IPS-20b (cell line): ENCODE results near the gene SLC8A1.

Source experiments
- H3K27ac ChIP-seq: one replicate; pipeline ENCODE4 v1.5.1; 2013; ENCODE audit warnings: low read length
- H3K27me3 ChIP-seq: 2 replicates; pipeline ENCODE4 v1.6.1; 2013; ENCODE audit warnings: mild to moderate bottlenecking, low read length, inconsistent platforms; ENCODE audit not compliant: insufficient read depth
- H3K36me3 ChIP-seq: 2 replicates; pipeline ENCODE4 v1.6.1; 2013; ENCODE audit warnings: low read depth, mild to moderate bottlenecking, inconsistent platforms, low read length, moderate library complexity; ENCODE audit not compliant: insufficient read depth
- H3K4me1 ChIP-seq: 2 replicates; pipeline ENCODE4 v1.6.1; 2013; ENCODE audit warnings: mild to moderate bottlenecking, control low read depth, inconsistent platforms, low read length, moderate library complexity; ENCODE audit not compliant: insufficient read depth
- H3K4me3 ChIP-seq: 2 replicates; pipeline ENCODE4 v1.5.1; 2013; ENCODE audit warnings: mild to moderate bottlenecking, low read length, inconsistent platforms
- H3K9ac ChIP-seq: 2 replicates; pipeline ENCODE4 v1.6.1; 2013; ENCODE audit warnings: low read depth, mild to moderate bottlenecking, inconsistent platforms, low read length, moderate library complexity
- H3K9me3 ChIP-seq: 2 replicates; pipeline ENCODE4 v1.6.1; 2013; ENCODE audit warnings: mild to moderate bottlenecking, low read depth, low read length, inconsistent platforms; ENCODE audit not compliant: insufficient read depth

Gene SLC8A1

DNA sequence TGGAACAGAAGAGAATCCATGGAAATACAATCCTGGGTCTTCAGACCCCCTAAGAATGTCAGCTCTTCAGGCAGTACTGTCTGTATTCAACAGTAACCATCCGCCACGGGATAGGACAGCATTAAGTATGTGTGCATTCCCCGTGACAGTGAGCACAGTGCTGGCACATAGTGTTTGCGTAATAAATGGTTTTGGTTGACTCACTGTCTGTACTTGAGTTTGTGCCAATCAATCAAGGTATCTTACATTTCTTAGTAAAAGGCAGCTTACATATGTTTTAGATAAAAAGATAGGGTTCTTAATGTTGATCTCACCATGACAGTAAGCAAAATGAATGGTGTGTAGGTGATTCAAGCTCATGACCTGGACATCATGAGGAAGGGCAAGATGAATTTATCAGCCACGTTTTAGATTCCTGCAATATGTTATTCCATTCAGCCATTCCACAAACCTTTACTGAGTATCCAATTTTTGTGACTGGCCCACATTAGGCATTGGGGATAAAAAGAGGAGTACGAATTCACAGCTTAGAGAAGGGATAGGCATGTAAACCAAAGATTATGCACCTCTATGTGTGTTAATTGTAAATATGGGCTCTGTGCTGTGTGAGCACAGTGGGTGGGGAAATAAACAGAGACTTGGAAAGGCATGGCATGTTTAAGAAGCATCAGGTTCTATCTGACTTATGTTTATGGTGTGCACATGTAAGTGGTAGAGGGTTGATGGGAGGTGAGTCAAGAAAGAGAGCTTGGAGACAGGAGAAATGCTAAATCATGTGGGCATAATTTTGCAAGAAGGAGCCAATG, 258.8 kb downstream of the SLC8A1 start:
- no peak overlapping the region for H3K27ac ChIP-seq
- H3K4me3 ChIP-seq = no peak overlapping the region
- no peaks in the 10 kb centered on the region for H3K9me3 ChIP-seq
- H3K9ac ChIP-seq = no peak overlapping the region
- H3K36me3 ChIP-seq = no peaks in the 10 kb centered on the region
- H3K4me1 ChIP-seq = peaks cover 7% of the 10 kb centered on the region; the same call in 1 of the 2 replicates
- no peaks in the 10 kb centered on the region for H3K27me3 ChIP-seq

DNA sequence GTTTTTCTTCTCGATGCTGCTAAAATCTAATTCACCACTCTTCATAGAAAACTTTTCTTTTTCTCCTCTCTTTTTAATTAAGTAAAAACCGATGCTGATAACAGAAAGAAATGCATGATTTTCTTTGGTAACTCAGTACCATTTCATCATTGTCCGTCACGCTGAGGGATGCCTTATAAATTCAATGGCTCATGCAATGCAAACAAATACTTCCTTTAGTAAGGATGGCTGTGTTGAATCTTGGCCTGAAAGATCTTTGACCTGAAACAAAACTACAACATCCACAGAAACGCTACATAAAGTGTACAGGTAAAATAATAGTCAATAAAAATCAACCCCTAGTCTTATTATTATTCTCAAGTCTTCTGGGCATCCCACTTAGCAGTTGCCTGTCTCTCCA, 261.4 kb downstream of the SLC8A1 start:
- H3K27me3 ChIP-seq = no peaks in the 10 kb centered on the region
- no peak overlapping the region for H3K9ac ChIP-seq
- H3K36me3 ChIP-seq = no peaks in the 10 kb centered on the region
- peaks cover 7% of the 10 kb centered on the region; the same call in 1 of the 2 replicates for H3K4me1 ChIP-seq
- H3K27ac ChIP-seq = no peak overlapping the region
- H3K4me3 ChIP-seq = no peak overlapping the region
- H3K9me3 ChIP-seq = no peaks in the 10 kb centered on the region

DNA sequence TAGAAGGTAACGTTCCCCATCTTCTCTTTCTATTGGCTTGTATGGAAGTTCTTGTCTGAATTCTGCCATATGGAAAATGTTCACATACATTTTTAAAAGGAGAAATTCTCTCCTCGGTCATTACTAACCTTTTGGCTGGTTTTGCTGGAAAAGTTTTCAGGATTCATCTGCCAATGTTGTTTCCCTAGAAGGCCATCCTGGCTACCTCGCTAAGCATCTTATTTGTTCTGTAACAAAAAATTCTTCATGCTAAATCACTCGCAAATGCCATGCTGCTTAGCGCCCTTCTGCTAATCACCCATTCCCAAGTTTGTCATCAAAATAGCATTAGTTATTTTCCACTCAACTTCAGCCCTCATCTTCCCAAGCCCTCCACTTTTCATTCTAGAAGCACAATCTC, 262.0 kb downstream of the SLC8A1 start:
- H3K36me3 ChIP-seq = no peaks in the 10 kb centered on the region

DNA sequence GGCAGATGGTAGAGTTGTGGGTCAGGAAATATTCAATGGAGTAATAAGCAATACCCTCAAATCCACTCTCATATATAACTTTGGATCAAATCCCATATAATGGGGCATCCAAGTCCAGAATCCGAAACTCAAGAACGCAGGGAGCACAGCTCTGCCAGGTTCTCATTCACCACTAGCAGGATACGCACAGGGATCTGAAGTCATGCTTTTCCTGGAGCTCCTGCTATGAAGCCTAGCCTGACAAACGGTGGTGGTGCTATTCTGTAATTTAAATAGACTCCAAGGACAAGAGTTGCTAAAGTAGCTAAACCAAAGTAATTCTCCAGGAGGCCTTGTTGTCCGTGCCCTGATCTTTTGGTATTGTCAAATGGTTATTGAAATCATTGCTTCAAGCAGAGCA, 264.8 kb downstream of the SLC8A1 start:
- H3K9ac ChIP-seq = no peak overlapping the region
- H3K4me3 ChIP-seq = no peak overlapping the region
- H3K27me3 ChIP-seq = no peaks in the 10 kb centered on the region
- H3K27ac ChIP-seq = no peak overlapping the region
- no peaks in the 10 kb centered on the region for H3K9me3 ChIP-seq
- no peaks in the 10 kb centered on the region for H3K36me3 ChIP-seq
- H3K4me1 ChIP-seq = peaks cover 7% of the 10 kb centered on the region; the same call in 1 of the 2 replicates

More for the DNA sequence above, 262.0 kb downstream of the SLC8A1 start:
- H3K9ac ChIP-seq = no peak overlapping the region
- H3K27me3 ChIP-seq = no peaks in the 10 kb centered on the region
- no peak overlapping the region for H3K4me3 ChIP-seq
- H3K9me3 ChIP-seq = no peaks in the 10 kb centered on the region
- no peak overlapping the region for H3K27ac ChIP-seq
- H3K4me1 ChIP-seq = peaks cover 7% of the 10 kb centered on the region; the same call in 1 of the 2 replicates

DNA sequence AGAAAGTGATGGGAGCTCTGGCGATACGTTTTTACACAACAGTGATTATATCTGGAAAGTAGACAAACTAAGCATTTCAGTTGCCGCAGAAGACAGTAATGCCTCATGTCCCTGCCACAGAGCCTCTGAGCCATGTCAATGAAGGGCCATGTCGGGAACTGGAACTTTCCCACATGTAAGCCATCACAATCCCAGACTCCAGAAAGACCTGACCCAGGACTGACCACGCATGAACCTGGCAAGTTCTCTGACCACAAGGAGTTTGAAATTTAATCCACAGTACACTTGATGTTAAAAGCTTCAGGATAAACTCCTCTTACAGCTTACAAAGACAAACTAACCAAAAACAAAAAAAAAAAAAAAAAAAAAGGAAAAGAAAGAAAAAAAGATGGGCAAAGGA, 267.3 kb downstream of the SLC8A1 start:
- Histone ChIP-seq H3K9me3 (no peaks in the 10 kb centered on the region), H3K36me3 (no peaks in the 10 kb centered on the region), H3K4me1 (no peaks in the 10 kb centered on the region), H3K27me3 (no peaks in the 10 kb centered on the region), H3K27ac (no peak overlapping the region), H3K9ac (no peak overlapping the region), H3K4me3 (no peak overlapping the region)

DNA sequence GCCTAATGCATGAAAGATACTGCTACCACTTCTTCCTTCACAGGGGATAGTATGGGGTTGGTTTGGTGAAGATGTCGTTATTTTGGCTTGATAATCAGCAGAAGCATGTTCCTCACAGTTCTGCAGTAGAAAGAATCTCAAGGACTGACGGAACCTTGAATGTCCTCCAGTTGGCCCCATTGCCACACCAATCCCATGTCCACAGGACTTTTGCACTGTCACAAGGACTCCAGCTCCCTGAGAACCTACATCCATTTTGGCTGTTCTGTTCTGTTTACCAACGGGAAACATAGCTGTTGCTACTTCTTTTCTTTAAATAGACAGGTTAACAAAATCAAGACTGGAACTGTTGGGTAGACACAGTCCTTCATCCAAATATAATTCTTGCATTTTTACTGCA, 270.0 kb downstream of the SLC8A1 start:
- Histone ChIP-seq H3K36me3 (no peaks in the 10 kb centered on the region), H3K9ac (no peak overlapping the region), H3K4me1 (no peaks in the 10 kb centered on the region), H3K27ac (no peak overlapping the region), H3K27me3 (no peaks in the 10 kb centered on the region), H3K4me3 (no peak overlapping the region), H3K9me3 (no peaks in the 10 kb centered on the region)

DNA sequence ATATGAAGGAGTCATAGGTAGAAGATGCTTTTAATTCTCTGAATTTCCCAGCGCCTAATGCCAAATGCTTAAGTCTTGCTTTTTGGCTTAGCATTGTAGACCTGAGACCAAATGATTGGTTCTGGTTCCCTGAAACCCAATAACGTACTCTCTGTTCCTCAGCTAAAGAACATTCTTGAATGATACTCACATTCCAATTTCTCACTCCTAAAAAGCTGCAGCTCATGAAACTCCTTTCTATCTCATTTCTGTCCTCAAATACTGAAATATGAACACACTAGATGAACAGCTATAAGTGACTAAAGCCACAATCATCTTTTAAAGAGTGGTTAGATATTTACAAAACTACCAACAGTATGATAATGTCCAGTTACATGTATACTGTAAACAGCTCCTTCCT, 272.1 kb downstream of the SLC8A1 start:
- H3K9ac ChIP-seq = no peak overlapping the region
- H3K9me3 ChIP-seq = no peaks in the 10 kb centered on the region
- H3K4me3 ChIP-seq = no peak overlapping the region
- no peaks in the 10 kb centered on the region for H3K27me3 ChIP-seq
- no peaks in the 10 kb centered on the region for H3K4me1 ChIP-seq
- no peaks in the 10 kb centered on the region for H3K36me3 ChIP-seq
- H3K27ac ChIP-seq = no peak overlapping the region

DNA sequence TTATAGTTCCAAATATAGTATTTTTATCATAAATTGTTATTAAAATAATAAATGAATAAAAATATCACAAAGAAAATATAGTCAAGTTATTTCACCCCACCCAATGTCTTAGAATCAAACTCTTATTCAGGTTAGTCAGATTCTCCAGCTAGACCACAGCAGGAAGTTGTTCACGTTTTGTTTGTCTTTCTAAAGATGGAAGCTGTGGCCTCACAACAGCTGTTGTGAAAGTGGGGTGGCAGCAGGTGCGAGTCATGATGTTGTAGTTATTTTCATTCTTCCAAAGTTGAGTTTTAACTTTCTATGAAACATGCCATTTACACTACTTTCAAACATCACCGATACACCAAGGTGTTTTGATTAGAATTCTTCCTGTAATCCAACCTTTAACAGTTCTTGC, 272.9 kb downstream of the SLC8A1 start:
- H3K27me3 ChIP-seq = no peaks in the 10 kb centered on the region
- H3K27ac ChIP-seq = no peak overlapping the region
- H3K4me3 ChIP-seq = no peak overlapping the region
- H3K9ac ChIP-seq = no peak overlapping the region
- no peaks in the 10 kb centered on the region for H3K9me3 ChIP-seq
- H3K36me3 ChIP-seq = no peaks in the 10 kb centered on the region
- no peaks in the 10 kb centered on the region for H3K4me1 ChIP-seq

DNA sequence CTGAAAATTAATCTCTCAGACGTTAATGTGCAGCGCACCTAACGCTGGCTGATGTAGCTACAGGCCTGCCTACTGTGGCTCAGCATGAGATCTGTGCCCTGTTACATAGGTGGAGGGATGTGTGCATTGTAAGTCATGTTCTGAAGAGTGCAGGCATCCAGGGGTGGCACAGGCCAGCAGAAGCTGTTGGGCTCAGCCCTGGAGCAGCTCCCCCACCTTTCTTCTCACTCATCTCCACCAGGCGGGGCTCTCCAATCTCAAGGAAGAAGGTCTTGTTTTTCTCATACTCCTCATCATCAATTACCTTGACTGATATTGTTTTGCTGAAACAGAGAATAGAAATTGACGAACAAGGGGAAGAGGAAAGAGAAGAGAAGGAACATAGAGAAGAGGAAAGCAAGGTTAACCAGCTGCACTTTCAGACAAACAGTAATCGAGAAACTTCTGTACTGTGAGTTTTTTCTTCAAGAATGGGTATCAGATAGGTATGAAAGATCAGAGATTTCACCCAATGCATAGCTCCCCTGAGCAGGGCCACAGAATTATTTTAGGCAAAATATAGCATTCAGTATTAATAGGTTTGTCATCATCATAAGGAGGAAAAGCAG, 273.6 kb downstream of the SLC8A1 start:
- Histone ChIP-seq H3K4me3 (no peak overlapping the region), H3K9me3 (no peaks in the 10 kb centered on the region), H3K9ac (no peak overlapping the region), H3K27ac (no peak overlapping the region), H3K36me3 (no peaks in the 10 kb centered on the region), H3K4me1 (no peaks in the 10 kb centered on the region), H3K27me3 (no peaks in the 10 kb centered on the region)

DNA sequence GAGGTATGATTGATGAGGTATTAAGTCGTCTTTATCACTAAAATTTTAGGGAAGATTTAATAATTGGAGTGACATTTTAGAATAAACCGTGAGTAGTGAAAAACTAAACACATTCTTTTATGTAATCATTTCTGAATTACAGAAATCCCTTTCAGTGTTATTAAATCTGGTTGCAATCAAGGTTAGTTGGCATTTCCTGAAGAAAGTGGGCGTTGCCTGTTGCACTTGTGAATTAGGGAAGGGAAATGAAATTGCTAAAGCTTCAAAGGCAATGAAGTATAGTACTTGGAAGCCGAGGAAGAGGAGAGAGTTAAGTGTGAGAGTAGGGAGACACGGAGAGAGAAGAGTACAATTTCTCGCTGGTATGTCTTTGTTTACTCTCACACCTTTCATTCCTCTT, 274.5 kb downstream of the SLC8A1 start:
- no peaks in the 10 kb centered on the region for H3K36me3 ChIP-seq
- H3K4me3 ChIP-seq = no peak overlapping the region
- no peaks in the 10 kb centered on the region for H3K27me3 ChIP-seq
- H3K9me3 ChIP-seq = no peaks in the 10 kb centered on the region
- H3K27ac ChIP-seq = no peak overlapping the region
- H3K9ac ChIP-seq = no peak overlapping the region
- no peaks in the 10 kb centered on the region for H3K4me1 ChIP-seq

DNA sequence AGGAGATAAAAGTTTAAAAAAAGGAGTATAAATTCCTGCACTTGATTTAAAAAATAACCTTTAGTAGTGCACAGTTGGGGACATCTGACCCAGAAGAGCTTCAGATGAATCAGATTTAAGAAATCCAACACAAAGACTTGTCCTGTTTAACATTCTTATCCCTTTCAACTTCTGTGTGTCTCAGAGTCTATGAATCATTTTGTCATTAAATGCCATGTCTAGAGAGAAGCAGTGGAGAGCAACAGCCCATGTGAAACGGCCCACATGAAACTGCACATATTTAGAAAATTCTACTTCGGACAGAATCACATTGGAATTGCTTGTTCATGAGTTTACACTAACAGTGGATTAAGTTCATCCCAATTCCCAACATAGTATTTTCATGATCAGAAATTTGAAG, 278.6 kb downstream of the SLC8A1 start:
- Histone ChIP-seq H3K4me1 (no peaks in the 10 kb centered on the region), H3K9me3 (no peaks in the 10 kb centered on the region), H3K9ac (no peak overlapping the region), H3K36me3 (no peaks in the 10 kb centered on the region), H3K27me3 (no peaks in the 10 kb centered on the region), H3K4me3 (no peak overlapping the region), H3K27ac (no peak overlapping the region)

DNA sequence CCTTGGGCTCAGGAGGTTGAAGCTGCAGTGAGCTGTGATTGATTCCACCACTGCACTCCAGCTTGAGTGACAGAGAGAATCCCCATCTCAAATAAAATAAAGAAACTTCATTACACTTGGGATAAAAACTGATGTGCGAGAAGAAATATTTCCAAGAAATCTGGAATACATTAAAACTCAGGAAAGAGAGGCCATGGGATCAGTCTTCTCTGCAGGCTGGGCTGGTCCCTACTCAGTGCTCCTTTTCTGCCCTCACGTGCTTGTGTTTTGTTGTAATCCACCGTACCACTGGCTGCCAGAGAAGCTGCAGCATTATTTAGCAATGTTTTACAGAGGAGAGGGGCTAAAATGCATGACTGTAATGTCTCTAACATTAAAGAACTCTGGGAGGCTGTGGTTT, 282.0 kb downstream of the SLC8A1 start:
- H3K36me3 ChIP-seq = no peaks in the 10 kb centered on the region
- no peak overlapping the region for H3K9ac ChIP-seq
- H3K9me3 ChIP-seq = no peaks in the 10 kb centered on the region
- peaks cover 3% of the 10 kb centered on the region; the same call in 1 of the 2 replicates for H3K4me1 ChIP-seq
- H3K27ac ChIP-seq = no peak overlapping the region
- no peak overlapping the region for H3K4me3 ChIP-seq
- no peaks in the 10 kb centered on the region for H3K27me3 ChIP-seq
